Body of pancreas (tissue), 4 donors: ENCODE results near the gene CRKL. TPM values are rescaled to one million over a fixed set of nuclear protein-coding genes. Genes with fewer than 3 reads are reported as not detected.
"Not testable (repeated sequence)": the region's sequence is repeated elsewhere in the genome, so short reads cannot be mapped to it uniquely, and the experiment has no call there.

Experiments
- ATAC-seq: fragments of 150-250 bp; one replicate; pipeline ENCODE4 v1.9.1; 2016
- DNase-seq, 4 donors: peaks; one replicate each; pipeline ENCODE4 v3.0.0-alpha.2; 2019
- H3K27ac ChIP-seq, 4 donors: fragments of 200-600 bp; sonication (generic); 1 replicate in 3 of 4; 2 replicates in 1 of 4; pipeline versions ENCODE4 v1.5.1 to v1.6.1; 2016 to 2019; ENCODE audit warnings: mild to moderate bottlenecking in 1 of 4, mixed read lengths in 1 of 4, moderate library complexity in 1 of 4
- H3K27me3 ChIP-seq, 2 donors: fragments of 200-600 bp; sonication (generic); one replicate each; pipeline ENCODE4 v1.6.0; 2016; ENCODE audit warnings: mild to moderate bottlenecking in 1 of 2
- H3K36me3 ChIP-seq, 2 donors: fragments of 200-600 bp; sonication (generic); replicated peaks in 1 of 2; 2 replicates each; pipeline ENCODE4 v1.5.1; 2016; ENCODE audit warnings: low read depth in 2 of 2; ENCODE audit not compliant: insufficient read depth in 1 of 2
- H3K4me1 ChIP-seq: fragments of 200-600 bp; sonication (generic); one replicate; pipeline ENCODE4 v1.6.0; 2016
- H3K4me3 ChIP-seq, 2 donors: fragments of 200-600 bp; sonication (generic); 1 replicate in 1 of 2; 2 replicates in 1 of 2; pipeline ENCODE4 v1.5.1; 2016 to 2019
- H3K9me3 ChIP-seq, 3 donors: fragments of 200-600 bp; sonication (generic); 1 replicate in 2 of 3; 2 replicates in 1 of 3; pipeline ENCODE4 v1.5.1; 2016
- CTCF ChIP-seq, 7 experiments: fragments of 450-650 bp in 4 of 7; fragments of 200-600 bp in 3 of 7; sonication (generic) in 3 of 7; IDR thresholded peaks; one replicate each; pipeline ENCODE4 v1.5.1; 2016 to 2019; ENCODE audit warnings: antibody characterized with exemption in 7 of 7
- POLR2A ChIP-seq, 3 donors: fragments of 450-650 bp; IDR thresholded peaks; one replicate each; pipeline ENCODE4 v1.6.1; 2016; ENCODE audit warnings: antibody characterized with exemption in 3 of 3, mild to moderate bottlenecking in 2 of 3
- WGBS, 2 donors: methylation state at CpG; one replicate each; pipeline ENCODE4 v1.1.5; 2017; 5-methylcytosine and 5-hydroxymethylcytosine counted together
- intact Hi-C: fragments of 100-400 bp; cut with DNase I; formaldehyde crosslinking; loops from one replicate; pipeline ENCODE4 v1.15.1; 2023
- total RNA-seq, 2 donors: library from RNA; depleted of rRNA; stranded (reverse); fragments of >200 nt; gene quantifications; one replicate each; pipeline ENCODE4 v1.1.0, GENCODE V29; 2016

Gene CRKL
- total RNA-seq, 2 donors from 2014 or later, result 18.2 to 25.4 TPM

DNA sequence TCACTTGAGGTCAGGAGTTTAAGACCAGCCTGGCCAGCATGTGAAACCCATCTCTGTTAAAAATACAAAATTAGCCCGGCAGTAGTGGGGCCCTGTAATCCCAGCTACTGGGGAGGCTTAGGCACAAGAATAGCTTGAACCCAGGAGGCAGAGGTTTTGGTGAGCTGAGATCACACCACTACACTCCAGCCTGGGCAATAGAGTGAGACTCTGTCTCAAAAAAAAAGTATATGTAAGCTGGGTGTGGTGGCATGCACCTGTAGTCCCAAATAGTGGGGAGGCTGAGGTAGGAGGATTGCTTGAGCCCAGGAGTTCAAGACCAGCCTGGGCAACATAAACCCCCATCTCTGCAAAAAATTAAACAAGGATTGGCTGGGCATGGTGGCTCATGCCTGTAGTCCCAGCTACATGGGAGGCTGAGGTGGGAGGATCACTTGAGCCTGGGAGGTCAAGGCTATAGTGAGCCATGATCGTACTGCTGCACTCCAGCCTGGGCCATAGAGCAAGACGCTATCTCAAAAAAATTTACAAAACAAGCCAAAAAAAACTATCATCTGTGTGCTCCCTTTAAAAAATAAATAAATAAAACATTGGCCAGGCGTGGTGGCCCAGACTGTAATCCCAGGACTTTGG, 10.8 kb downstream of the CRKL start:
- peaks cover 38% of the 10 kb centered on the region for H3K4me1 ChIP-seq
- H3K9me3 ChIP-seq, result no peaks in the 10 kb centered on the region
- intact Hi-C loops, result no loop called here
- H3K36me3 ChIP-seq, result no peaks in the 10 kb centered on the region
- H3K27me3 ChIP-seq, result no peaks in the 10 kb centered on the region
- 78 to 86% methylated on average over 4 of the region's 4 CpGs for WGBS, 2 donors
- H3K27ac ChIP-seq, result no peak overlapping the region
- ATAC-seq (no peak), DNase-seq (no peak)
- no peak for TF ChIP-seq POLR2A (IDR thresholded peaks at IDR 0.05)
- no peak for TF ChIP-seq CTCF (IDR thresholded peaks at IDR 0.05)
- no peak overlapping the region for H3K4me3 ChIP-seq

DNA sequence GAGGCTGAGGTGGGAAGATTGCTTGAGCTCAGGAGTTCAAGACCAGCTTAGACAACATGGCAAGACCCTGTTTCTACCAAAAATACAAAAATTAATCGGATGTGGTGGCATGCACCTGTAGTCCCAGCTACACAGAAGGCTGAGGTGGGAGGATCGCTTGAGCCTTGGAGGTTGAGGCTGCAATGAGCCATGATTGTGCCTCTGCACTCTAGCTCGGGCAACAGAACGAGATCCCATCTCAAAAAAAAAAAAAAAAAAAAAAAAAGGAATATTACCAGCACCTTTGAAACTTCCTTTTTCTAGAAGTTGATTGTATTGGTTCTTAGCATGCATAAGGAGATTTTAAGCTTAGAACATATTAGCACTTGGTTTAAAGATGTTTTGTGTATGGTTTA, 11.4 kb downstream of the CRKL start:
- DNase-seq (no peak), ATAC-seq (no peak)
- no peaks in the 10 kb centered on the region for H3K27me3 ChIP-seq
- H3K9me3 ChIP-seq, result no peaks in the 10 kb centered on the region
- TF ChIP-seq POLR2A (IDR thresholded peaks at IDR 0.05) (no peak), CTCF (IDR thresholded peaks at IDR 0.05) (no peak)
- peaks cover 38% of the 10 kb centered on the region for H3K4me1 ChIP-seq
- intact Hi-C loops, result no loop called here
- no peak overlapping the region for H3K4me3 ChIP-seq
- no peaks in the 10 kb centered on the region for H3K36me3 ChIP-seq
- 86 to 93% methylated on average over 4 of the region's 4 CpGs for WGBS, 2 donors
- no peak overlapping the region for H3K27ac ChIP-seq

DNA sequence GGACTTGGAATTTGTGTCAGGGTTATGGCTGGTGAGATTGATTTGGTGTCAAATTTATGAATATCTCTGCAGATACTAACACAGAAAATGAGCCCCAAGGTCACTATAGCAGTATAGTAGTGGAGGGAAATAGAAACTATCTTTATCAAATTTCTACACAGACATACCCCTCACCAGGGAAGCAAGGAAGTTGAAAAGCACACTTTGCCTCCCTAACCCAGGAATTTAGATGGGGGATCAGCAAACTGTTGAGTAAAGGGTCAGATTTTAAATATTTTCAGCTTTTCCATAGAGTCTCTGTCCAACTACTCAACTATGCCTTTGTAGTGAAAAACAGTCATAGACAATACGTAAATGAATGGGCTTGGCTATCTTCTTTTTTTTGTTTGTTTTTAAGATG, 12.8 kb downstream of the CRKL start:
- no peak overlapping the region for H3K4me3 ChIP-seq
- ATAC-seq (no peak), DNase-seq (no peak)
- 67 to 78% methylated on average over 1 of the region's 1 CpG for WGBS, 2 donors
- H3K27me3 ChIP-seq, result no peaks in the 10 kb centered on the region
- H3K36me3 ChIP-seq, result peaks cover 0 to 1% of the 10 kb centered on the region in 2 donors
- H3K4me1 ChIP-seq, result peaks cover 30% of the 10 kb centered on the region
- no peak overlapping the region for H3K27ac ChIP-seq
- intact Hi-C loops, result no loop called here
- no peak for TF ChIP-seq POLR2A (IDR thresholded peaks at IDR 0.05)
- no peak for TF ChIP-seq CTCF (IDR thresholded peaks at IDR 0.05)
- no peaks in the 10 kb centered on the region for H3K9me3 ChIP-seq

- WGBS, 2 donors, result 94 to 98% methylated on average over 12 of the region's 12 CpGs
- ATAC-seq, DNase-seq, H3K4me3 ChIP-seq, H3K9me3 ChIP-seq, H3K27me3 ChIP-seq, H3K27ac ChIP-seq, H3K36me3 ChIP-seq, intact Hi-C loops: not testable (repeated sequence)
- peaks cover 26% of the 10 kb centered on the region for H3K4me1 ChIP-seq
Measured at GRCh38 chr22:20930435-20930834, 13.2 kb downstream of the CRKL start.

- DNase-seq (no peak), ATAC-seq (no peak)
- H3K4me3 ChIP-seq, result no peak overlapping the region
- WGBS, 2 donors, result 89 to 90% methylated on average over 4 of the region's 4 CpGs
- intact Hi-C loops, result no loop called here
- no peaks in the 10 kb centered on the region for H3K9me3 ChIP-seq
- H3K27me3 ChIP-seq, result no peaks in the 10 kb centered on the region
- no peak for TF ChIP-seq POLR2A (IDR thresholded peaks at IDR 0.05)
- TF ChIP-seq CTCF (IDR thresholded peaks at IDR 0.05), result no peak
- H3K27ac ChIP-seq, result no peak overlapping the region
- peaks cover 0 to 1% of the 10 kb centered on the region in 2 donors for H3K36me3 ChIP-seq
- H3K4me1 ChIP-seq, result peaks cover 26% of the 10 kb centered on the region
Measured at GRCh38 chr22:20931126-20931654, 14.0 kb downstream of the CRKL start.
